Parathyroid adenoma (tissue), 2 donors: ENCODE data around the gene PRKN.

Experiments
- H2AFZ ChIP-seq: fragments of 300-600 bp; sonication (generic); one replicate; pipeline ENCODE4 v1.7.0; 2017; ENCODE audit warnings: antibody characterized with exemption, mild to moderate bottlenecking
- H3K27ac ChIP-seq: fragments of 300-600 bp; sonication (generic); one replicate; pipeline ENCODE4 v1.7.0; 2017
- H3K27me3 ChIP-seq: fragments of 300-600 bp; sonication (generic); one replicate; pipeline ENCODE4 v1.7.0; 2017; ENCODE audit warnings: low read length; ENCODE audit not compliant: control insufficient read depth, insufficient read depth
- H3K36me3 ChIP-seq: fragments of 300-600 bp; sonication (generic); one replicate; pipeline ENCODE4 v1.7.0; 2017; ENCODE audit warnings: low read length; ENCODE audit not compliant: control insufficient read depth, insufficient read depth
- H3K4me1 ChIP-seq: fragments of 300-600 bp; sonication (generic); one replicate; pipeline ENCODE4 v1.7.0; 2017; ENCODE audit warnings: control low read depth
- H3K4me2 ChIP-seq: fragments of 300-600 bp; sonication (generic); one replicate; pipeline ENCODE4 v1.7.0; 2017; ENCODE audit warnings: low read length
- H3K4me3 ChIP-seq: fragments of 300-600 bp; sonication (generic); one replicate; pipeline ENCODE4 v1.7.0; 2017; ENCODE audit warnings: low read depth, low read length
- H3K79me2 ChIP-seq: fragments of 300-600 bp; sonication (generic); one replicate; pipeline ENCODE4 v1.7.0; 2017; ENCODE audit warnings: control low read depth
- H3K9ac ChIP-seq: fragments of 300-600 bp; sonication (generic); one replicate; pipeline ENCODE4 v1.7.0; 2017; ENCODE audit warnings: mild to moderate bottlenecking
- H3K9me3 ChIP-seq: fragments of 300-600 bp; sonication (generic); one replicate; pipeline ENCODE4 v1.7.0; 2017; ENCODE audit warnings: low read length; ENCODE audit not compliant: control insufficient read depth
- CTCF ChIP-seq: fragments of 300-600 bp; sonication (generic); IDR thresholded peaks from one replicate; pipeline ENCODE4 v1.7.0; 2017; ENCODE audit warnings: antibody characterized with exemption, mild to moderate bottlenecking
- donor health status: primary hyperparathyroidism.

PRKN gene

GRCh38 chr6:161959072-161959471 lies 768.5 kb downstream of the PRKN start:
- Histone ChIP-seq H3K79me2 (no peaks in the 10 kb centered on the region), H3K9me3 (no peaks in the 10 kb centered on the region), H3K9ac (no peak overlapping the region), H2AFZ (no peak overlapping the region), H3K27ac (no peak overlapping the region), H3K27me3 (no peaks in the 10 kb centered on the region), H3K4me3 (no peak overlapping the region), H3K4me2 (no peak overlapping the region), H3K4me1 (peaks cover 19% of the 10 kb centered on the region), H3K36me3 (no peaks in the 10 kb centered on the region)
- no peak for TF ChIP-seq CTCF

GRCh38 chr6:161956082-161956481 lies 771.5 kb downstream of the PRKN start:
- H3K4me3 ChIP-seq: no peak overlapping the region
- no peak overlapping the region for H3K4me2 ChIP-seq
- no peak for TF ChIP-seq CTCF
- H3K27ac ChIP-seq: no peak overlapping the region
- H3K9ac ChIP-seq: no peak overlapping the region
- no peaks in the 10 kb centered on the region for H3K79me2 ChIP-seq
- H3K4me1 ChIP-seq: peaks cover 4% of the 10 kb centered on the region
- no peaks in the 10 kb centered on the region for H3K9me3 ChIP-seq
- H3K27me3 ChIP-seq: no peaks in the 10 kb centered on the region
- no peaks in the 10 kb centered on the region for H3K36me3 ChIP-seq
- H2AFZ ChIP-seq: no peak overlapping the region

GRCh38 chr6:161954699-161955276 lies 772.8 kb downstream of the PRKN start:
- Histone ChIP-seq H2AFZ (no peak overlapping the region), H3K27ac (no peak overlapping the region), H3K27me3 (no peaks in the 10 kb centered on the region), H3K4me2 (no peak overlapping the region), H3K9ac (no peak overlapping the region), H3K9me3 (no peaks in the 10 kb centered on the region), H3K36me3 (no peaks in the 10 kb centered on the region), H3K4me1 (peaks cover 4% of the 10 kb centered on the region), H3K4me3 (no peak overlapping the region), H3K79me2 (no peaks in the 10 kb centered on the region)
- TF ChIP-seq CTCF: no peak

- no peaks in the 10 kb centered on the region for H3K79me2 ChIP-seq
- no peak overlapping the region for H3K4me2 ChIP-seq
- no peak overlapping the region for H3K9ac ChIP-seq
- H3K36me3 ChIP-seq: no peaks in the 10 kb centered on the region
- no peaks in the 10 kb centered on the region for H3K27me3 ChIP-seq
- no peak overlapping the region for H2AFZ ChIP-seq
- H3K4me3 ChIP-seq: no peak overlapping the region
- H3K9me3 ChIP-seq: no peaks in the 10 kb centered on the region
- peaks cover 4% of the 10 kb centered on the region for H3K4me1 ChIP-seq
- no peak overlapping the region for H3K27ac ChIP-seq
- no peak for TF ChIP-seq CTCF
Measured at GRCh38 chr6:161954077-161954476, 773.5 kb downstream of the PRKN start.

- H3K36me3 ChIP-seq: no peaks in the 10 kb centered on the region
- peaks cover 4% of the 10 kb centered on the region for H3K4me1 ChIP-seq
- H3K27me3 ChIP-seq: no peaks in the 10 kb centered on the region
- H2AFZ ChIP-seq: no peak overlapping the region
- H3K79me2 ChIP-seq: no peaks in the 10 kb centered on the region
- no peaks in the 10 kb centered on the region for H3K9me3 ChIP-seq
- no peak for TF ChIP-seq CTCF
- H3K4me2 ChIP-seq: no peak overlapping the region
- H3K9ac ChIP-seq: no peak overlapping the region
- no peak overlapping the region for H3K4me3 ChIP-seq
- H3K27ac ChIP-seq: no peak overlapping the region
Measured at GRCh38 chr6:161951126-161951525, 776.4 kb downstream of the PRKN start.
